ENCODE measurements around the gene COX17.

COX17 gene

DNA sequence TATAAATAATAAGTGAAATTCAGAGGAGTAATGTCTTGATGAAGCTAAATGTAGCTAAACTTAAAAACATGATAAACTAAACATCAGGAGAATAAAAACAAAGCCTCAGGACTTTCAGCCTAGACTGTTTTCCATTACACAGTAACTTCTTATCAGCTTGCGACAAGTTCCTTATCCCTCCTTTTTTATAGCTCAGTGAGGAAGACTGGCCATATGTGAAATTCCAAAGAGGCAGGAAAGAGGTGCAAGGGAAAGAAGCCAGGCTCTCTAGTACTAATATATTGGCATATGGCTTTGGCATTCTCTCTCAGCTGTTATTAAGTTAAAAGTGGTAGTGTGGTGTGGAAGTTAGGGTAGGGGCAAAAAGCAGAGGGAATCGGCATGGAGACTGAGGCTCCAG lies 4.4 kb downstream of the COX17 start:
- FAIRE-seq, result no peak

GRCh38 chr3:119669906-119670570 lies 7.2 kb downstream of the COX17 start:
- no peak for FAIRE-seq

DNA sequence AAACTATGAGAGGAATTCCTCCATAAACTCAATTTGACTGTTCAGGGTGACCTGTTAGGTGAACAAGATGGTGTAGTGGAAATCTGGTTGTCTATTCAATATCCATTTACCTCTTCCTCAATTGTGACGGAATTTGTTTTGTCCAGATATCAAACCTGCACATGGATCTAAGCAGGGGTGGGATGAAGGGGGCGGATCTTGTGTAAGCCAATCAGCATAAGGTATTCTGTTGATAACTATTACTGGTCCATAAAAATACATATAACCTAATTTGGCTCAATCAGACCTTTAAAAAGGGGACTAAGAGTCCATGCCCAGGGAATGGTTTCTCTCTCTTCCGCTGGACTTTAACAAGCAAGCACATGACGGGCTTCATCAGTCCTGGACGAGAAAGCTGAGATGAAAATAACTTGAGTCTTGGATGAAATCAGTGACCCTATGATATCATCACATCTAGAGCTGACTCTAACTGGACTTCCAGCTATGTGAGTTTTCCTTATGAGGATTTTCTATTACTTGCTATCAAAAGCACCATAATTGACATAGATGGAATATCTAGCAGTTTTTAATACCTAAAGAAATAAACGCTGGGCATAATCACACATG lies 11.1 kb downstream of the COX17 start:
- FAIRE-seq, result no peak

GRCh38 chr3:119664850-119665379 lies 12.3 kb downstream of the COX17 start:
- FAIRE-seq, result no peak

GRCh38 chr3:119664370-119664769 lies 12.8 kb downstream of the COX17 start:
- FAIRE-seq, result no peak

GRCh38 chr3:119663885-119664284 lies 13.3 kb downstream of the COX17 start:
- FAIRE-seq, result no peak

DNA sequence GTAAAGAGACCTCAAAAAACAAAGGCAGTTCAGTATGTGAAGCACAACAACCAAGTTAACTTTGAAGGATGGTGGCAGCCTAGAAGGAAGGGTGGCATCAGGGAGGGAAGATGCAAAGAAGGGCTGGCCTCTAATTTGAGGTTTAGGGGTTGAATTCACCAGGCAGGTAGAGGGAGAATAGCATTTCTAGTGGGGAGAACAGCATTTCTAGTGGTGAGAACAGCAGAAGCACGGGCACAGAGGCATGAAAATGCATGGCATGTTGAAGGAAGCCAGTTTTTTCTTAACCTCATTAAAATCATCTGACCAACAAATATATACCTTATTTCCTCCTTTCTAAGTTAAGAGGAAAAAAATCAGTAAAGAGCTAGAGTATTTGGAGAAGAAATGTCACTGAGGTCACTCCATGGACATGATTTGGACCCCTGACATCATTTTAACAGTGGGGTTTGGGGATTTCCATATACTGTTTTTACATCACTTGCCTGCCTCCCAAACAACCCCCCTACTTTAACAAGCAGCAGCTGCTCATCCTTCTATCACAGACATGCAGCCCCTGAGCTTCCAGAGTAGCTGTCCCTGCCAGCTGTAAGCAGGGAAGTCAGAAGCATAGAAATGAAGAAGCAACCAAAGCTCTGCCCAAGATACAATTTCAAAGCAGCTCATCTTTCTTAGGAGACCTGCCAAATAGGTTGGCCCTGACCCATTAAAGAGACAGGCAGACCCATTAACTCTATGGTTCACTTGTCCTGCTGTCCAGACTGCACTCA lies 14.4 kb downstream of the COX17 start:
- FAIRE-seq, result no peak

- no peak for FAIRE-seq
Measured at GRCh38 chr3:119660474-119661440, 16.4 kb downstream of the COX17 start, which contains the start of gene POPDC2. TSS of gene POPDC2 (minus strand) at chr3:119660589. CDS start at chr3:119660423, 166 bp downstream.

GRCh38 chr3:119659606-119660291 lies 17.5 kb downstream of the COX17 start:
- FAIRE-seq, result no peak

- no peak for FAIRE-seq
Measured at GRCh38 chr3:119658994-119659393, 18.2 kb downstream of the COX17 start.

DNA sequence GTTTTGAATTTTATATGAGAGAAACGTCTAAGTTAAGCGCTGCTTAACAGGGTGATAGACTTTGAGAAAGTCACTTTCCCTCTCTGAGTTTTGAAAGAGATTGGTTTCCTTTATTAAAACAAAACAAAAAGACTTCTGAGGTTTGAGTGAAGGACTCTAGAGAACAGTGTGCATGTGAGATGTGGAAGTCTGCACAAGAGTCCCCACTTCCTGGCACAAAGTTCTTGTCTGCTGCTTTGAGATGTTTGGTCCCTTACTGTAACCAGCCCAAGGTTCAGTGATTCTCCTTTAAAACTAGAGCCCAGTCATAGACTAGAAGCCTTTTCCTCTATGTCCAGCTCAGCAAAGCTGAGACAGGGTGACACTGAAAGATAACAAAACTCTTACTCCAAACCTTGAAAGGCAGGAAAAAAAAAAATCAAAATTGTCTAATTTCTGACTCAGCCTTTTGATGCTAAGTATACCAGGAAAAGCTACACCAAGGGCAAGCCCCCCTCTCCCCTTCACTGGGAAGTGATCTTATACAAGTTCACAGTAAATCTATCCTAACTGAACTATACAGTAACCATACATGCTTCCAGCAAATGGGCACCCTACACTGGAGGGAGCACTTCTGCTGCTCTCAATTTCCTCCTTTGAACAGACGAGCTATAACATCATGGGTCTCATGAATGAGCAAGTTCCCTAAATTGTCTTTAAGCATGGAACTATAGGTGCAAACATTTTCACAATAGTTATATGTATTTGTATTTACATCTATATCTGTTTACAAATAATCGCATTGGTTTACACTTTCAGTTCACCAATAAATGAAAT lies 19.1 kb downstream of the COX17 start:
- FAIRE-seq, result no peak

GRCh38 chr3:119653876-119654275 lies 23.3 kb downstream of the COX17 start:
- FAIRE-seq, result no peak

- no peak for FAIRE-seq
Measured at GRCh38 chr3:119652306-119653033, 24.7 kb downstream of the COX17 start.

GRCh38 chr3:119649761-119650160 lies 27.4 kb downstream of the COX17 start:
- no peak for FAIRE-seq

- FAIRE-seq, result no peak
Measured at GRCh38 chr3:119647843-119648575, 29.2 kb downstream of the COX17 start.

- no peak for FAIRE-seq
Measured at GRCh38 chr3:119647171-119647570, 30.0 kb downstream of the COX17 start.

GRCh38 chr3:119645813-119646212 lies 31.4 kb downstream of the COX17 start:
- no peak for FAIRE-seq

DNA sequence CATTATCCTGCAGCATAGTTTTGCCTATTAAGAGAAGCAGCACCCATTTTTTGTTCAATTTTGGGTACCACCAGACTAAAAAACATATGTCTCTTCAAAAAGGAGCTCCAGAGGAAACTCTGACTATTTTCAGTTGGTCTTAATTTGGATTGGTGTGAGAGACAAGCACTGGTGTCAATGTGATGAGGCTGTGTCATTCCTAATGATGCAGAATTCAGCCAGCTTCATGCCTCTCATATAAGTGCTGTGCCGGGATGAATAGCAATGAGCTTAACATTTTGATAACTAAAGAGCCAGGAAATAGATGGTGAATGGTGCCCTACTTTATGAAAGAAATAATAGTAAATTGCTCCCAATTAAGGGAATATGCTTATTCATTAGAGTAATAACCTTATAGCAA lies 32.7 kb downstream of the COX17 start:
- no peak for FAIRE-seq

DNA sequence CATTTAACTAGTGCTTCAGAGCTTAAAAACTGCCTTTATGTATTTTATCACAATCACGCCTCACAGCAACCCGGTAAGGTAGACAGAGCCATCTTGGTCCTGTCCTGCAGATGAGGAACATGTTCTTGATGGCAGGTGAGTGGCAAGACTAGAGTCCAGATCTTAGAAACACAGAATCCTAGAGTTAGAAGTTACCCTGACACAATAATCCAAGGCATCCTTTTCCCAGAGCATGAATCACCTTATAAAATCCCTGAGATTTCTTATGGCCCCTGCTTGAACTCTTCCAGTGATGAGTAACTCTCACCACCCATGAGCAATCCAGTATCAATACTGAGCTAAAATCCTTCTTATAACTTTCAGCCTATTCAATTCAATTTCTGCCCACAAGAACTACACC lies 33.7 kb downstream of the COX17 start:
- no peak for FAIRE-seq

Measured in A204.1 (cell line).